Activated gamma-delta T cell (primary cell): Measurements from ENCODE around the gene PTCD2.

Source experiments
- DNase-seq: peaks from one replicate; lab custom pipeline; 2025; lab: John Stamatoyannopoulos, UW

PTCD2 gene

GRCh38 chr5:72415616-72416325 is 95.6 kb downstream of the PTCD2 start:
- DNase-seq: no peak

- DNase-seq: peak; percentile 12
Measured at GRCh38 chr5:72417333-72418062, 97.3 kb downstream of the PTCD2 start.
